H9 (cell line): ENCODE measurements around the gene TRAPPC14. TPM values are rescaled to one million over a fixed set of nuclear protein-coding genes. Genes with fewer than 3 reads are reported as not detected.

Experiments
- DNase-seq: peaks from one replicate; pipeline ENCODE4 v3.0.0-alpha.2; 2017
- H2AFZ ChIP-seq: one replicate; pipeline ENCODE4 v1.6.1; 2013; ENCODE audit warnings: mild to moderate bottlenecking, low read length, control low read depth, moderate library complexity
- H2AK5ac ChIP-seq: 2 replicates; pipeline ENCODE4 v1.6.1; 2013; ENCODE audit warnings: low read length, control low read depth, mixed read lengths; ENCODE audit not compliant: insufficient read length
- H2BK120ac ChIP-seq: one replicate; pipeline ENCODE4 v1.6.1; 2013; ENCODE audit warnings: low read depth, mild to moderate bottlenecking, low read length, control low read depth, inconsistent platforms; ENCODE audit not compliant: poor library complexity, severe bottlenecking
- H2BK12ac ChIP-seq: 2 replicates; pipeline ENCODE4 v1.6.1; 2013; ENCODE audit warnings: low read length, control low read depth, mixed read lengths, low read depth; ENCODE audit not compliant: insufficient read length
- H2BK15ac ChIP-seq: 2 replicates; pipeline ENCODE4 v1.6.1; 2013; ENCODE audit warnings: low read depth, low read length, control low read depth
- H2BK20ac ChIP-seq: one replicate; pipeline ENCODE4 v1.6.1; 2013; ENCODE audit warnings: low read depth, mild to moderate bottlenecking, low read length, control low read depth, inconsistent platforms; ENCODE audit not compliant: poor library complexity, severe bottlenecking
- H2BK5ac ChIP-seq: 2 replicates; pipeline ENCODE4 v1.6.1; 2013; ENCODE audit warnings: low read length, control low read depth, mixed read lengths; ENCODE audit not compliant: insufficient read length
- H3K14ac ChIP-seq: 2 replicates; pipeline ENCODE4 v1.6.1; 2013; ENCODE audit warnings: low read length, control low read depth; ENCODE audit not compliant: insufficient read depth
- H3K18ac ChIP-seq: 2 replicates; pipeline ENCODE4 v1.6.1; 2013; ENCODE audit warnings: low read depth, mild to moderate bottlenecking, mixed read lengths, low read length, control low read depth; ENCODE audit not compliant: insufficient read length
- H3K23ac ChIP-seq: 2 replicates; pipeline ENCODE4 v1.6.1; 2013; ENCODE audit warnings: low read length, control low read depth, mixed read lengths, low read depth; ENCODE audit not compliant: insufficient read length
- H3K23me2 ChIP-seq: 2 replicates; pipeline ENCODE4 v1.6.1; 2013; ENCODE audit warnings: low read depth, mild to moderate bottlenecking, mixed read lengths, low read length, control low read depth; ENCODE audit not compliant: insufficient read length, poor library complexity, severe bottlenecking
- H3K27ac ChIP-seq: 2 replicates; pipeline ENCODE4 v1.5.1; 2013; ENCODE audit warnings: low read length, control low read depth, mixed read lengths, low read depth; ENCODE audit not compliant: insufficient read length
- H3K27me3 ChIP-seq: 2 replicates; pipeline ENCODE4 v1.6.1; 2013; ENCODE audit warnings: low read length, control low read depth, inconsistent platforms; ENCODE audit not compliant: insufficient read depth
- H3K4ac ChIP-seq: 2 replicates; pipeline ENCODE4 v1.6.1; 2013; ENCODE audit warnings: low read depth, mild to moderate bottlenecking, control low read depth, inconsistent platforms, low read length, moderate library complexity
- H3K4me1 ChIP-seq: 2 replicates; pipeline ENCODE4 v1.6.1; 2013; ENCODE audit warnings: low read length, control low read depth, inconsistent platforms; ENCODE audit not compliant: insufficient read depth
- H3K4me2 ChIP-seq: 2 replicates; pipeline ENCODE4 v1.6.1; 2013; ENCODE audit warnings: low read length, control low read depth, mixed read lengths; ENCODE audit not compliant: insufficient read length, insufficient read depth
- H3K56ac ChIP-seq: 2 replicates; pipeline ENCODE4 v1.6.1; 2013; ENCODE audit warnings: low read depth, mild to moderate bottlenecking, mixed read lengths, low read length, control low read depth; ENCODE audit not compliant: insufficient read length
- H3K79me1 ChIP-seq: 2 replicates; pipeline ENCODE4 v1.6.1; 2013; ENCODE audit warnings: low read depth, mild to moderate bottlenecking, moderate library complexity, low read length, control low read depth, inconsistent platforms; ENCODE audit not compliant: insufficient read depth, poor library complexity, severe bottlenecking
- H3K79me2 ChIP-seq: 2 replicates; pipeline ENCODE4 v1.6.1; 2013; ENCODE audit warnings: low read length, control low read depth, inconsistent platforms; ENCODE audit not compliant: insufficient read depth
- H3K9ac ChIP-seq: 2 replicates; pipeline ENCODE4 v1.6.1; 2013; ENCODE audit warnings: low read length, control low read depth, mixed read lengths; ENCODE audit not compliant: insufficient read length; ENCODE audit errors: extremely low read depth
- H3K9me3 ChIP-seq: one replicate; pipeline ENCODE4 v1.6.1; 2013; ENCODE audit warnings: low read depth, low read length, inconsistent platforms; ENCODE audit not compliant: control insufficient read depth
- H3T11ph ChIP-seq: one replicate; pipeline ENCODE4 v1.6.1; 2013; ENCODE audit warnings: mild to moderate bottlenecking, low read length, control low read depth, inconsistent platforms
- H4K20me1 ChIP-seq: one replicate; pipeline ENCODE4 v1.6.1; 2013; ENCODE audit not compliant: control insufficient read depth, insufficient read length, insufficient read depth
- H4K5ac ChIP-seq: 2 replicates; pipeline ENCODE4 v1.6.1; 2013; ENCODE audit warnings: low read depth, mild to moderate bottlenecking, mixed read lengths, low read length, control low read depth; ENCODE audit not compliant: insufficient read length
- H4K8ac ChIP-seq: replicated peaks from 2 replicates; pipeline ENCODE4 v1.6.1; 2013; ENCODE audit warnings: low read length, control low read depth, mixed read lengths, low read depth; ENCODE audit not compliant: insufficient read length
- H4K91ac ChIP-seq: 2 replicates; pipeline ENCODE4 v1.6.1; 2013; ENCODE audit warnings: low read depth, mild to moderate bottlenecking, moderate library complexity, mixed read lengths, low read length, control low read depth; ENCODE audit not compliant: insufficient read length
- H3K27ac Mint-ChIP-seq, 3 experiments: 2 replicates in 2 of 3; 3 replicates in 1 of 3; pipeline ENCODE4 v1.8.0; 2020 to 2021; ENCODE audit warnings: mixed read lengths in 3 of 3, mild to moderate bottlenecking in 1 of 3, moderate library complexity in 1 of 3
- H3K27me3 Mint-ChIP-seq: 2 replicates; pipeline ENCODE4 v1.8.0; 2021; ENCODE audit warnings: low read depth, mild to moderate bottlenecking, moderate library complexity, mixed read lengths
- H3K36me3 Mint-ChIP-seq, 3 experiments: 2 replicates in 2 of 3; 3 replicates in 1 of 3; pipeline ENCODE4 v1.8.0; 2020 to 2021; ENCODE audit warnings: low read depth in 3 of 3, mixed read lengths in 3 of 3; ENCODE audit not compliant: insufficient read depth in 1 of 3
- H3K4me1 Mint-ChIP-seq, 2 experiments: 2 replicates each; pipeline ENCODE4 v1.8.0; 2020; ENCODE audit warnings: mixed read lengths in 2 of 2
- H3K4me3 Mint-ChIP-seq, 2 experiments: 2 replicates in 1 of 2; 3 replicates in 1 of 2; pipeline ENCODE4 v1.8.0; 2020 to 2021; ENCODE audit warnings: mild to moderate bottlenecking in 2 of 2, mixed read lengths in 2 of 2, moderate library complexity in 1 of 2
- H3K9me3 Mint-ChIP-seq, 2 experiments: 2 replicates in 1 of 2; 3 replicates in 1 of 2; pipeline ENCODE4 v1.8.0; 2020; ENCODE audit warnings: mild to moderate bottlenecking in 2 of 2, mixed read lengths in 2 of 2, moderate library complexity in 1 of 2
- WGBS: extraction: QIAGEN DNeasy Blood & Tissue Kit; methylation state at CpG from one replicate; pipeline ENCODE4 v1.1.7; 2013; ENCODE audit warnings: missing lambda C conversion rate, low lambda C conversion rate, mixed read lengths; ENCODE audit not compliant: insufficient read length; ENCODE audit errors: extremely low coverage; 5-methylcytosine and 5-hydroxymethylcytosine counted together
- total RNA-seq: library from RNA; stranded (reverse); gene quantifications from 2 replicates; pipeline ENCODE4 v1.2.1, GENCODE V29; 2021
- TF ChIP-seq, protein P1 (sequence below): fragments of 200-600 bp; sonication (generic); conservative IDR thresholded peaks from 3 replicates; pipeline ENCODE4 v1.8.0; 2021; ENCODE audit warnings: antibody characterized with exemption, mild to moderate bottlenecking

TRAPPC14 gene
- total RNA-seq, 1 experiment from 2014 or later: 32.8 TPM

DNA sequence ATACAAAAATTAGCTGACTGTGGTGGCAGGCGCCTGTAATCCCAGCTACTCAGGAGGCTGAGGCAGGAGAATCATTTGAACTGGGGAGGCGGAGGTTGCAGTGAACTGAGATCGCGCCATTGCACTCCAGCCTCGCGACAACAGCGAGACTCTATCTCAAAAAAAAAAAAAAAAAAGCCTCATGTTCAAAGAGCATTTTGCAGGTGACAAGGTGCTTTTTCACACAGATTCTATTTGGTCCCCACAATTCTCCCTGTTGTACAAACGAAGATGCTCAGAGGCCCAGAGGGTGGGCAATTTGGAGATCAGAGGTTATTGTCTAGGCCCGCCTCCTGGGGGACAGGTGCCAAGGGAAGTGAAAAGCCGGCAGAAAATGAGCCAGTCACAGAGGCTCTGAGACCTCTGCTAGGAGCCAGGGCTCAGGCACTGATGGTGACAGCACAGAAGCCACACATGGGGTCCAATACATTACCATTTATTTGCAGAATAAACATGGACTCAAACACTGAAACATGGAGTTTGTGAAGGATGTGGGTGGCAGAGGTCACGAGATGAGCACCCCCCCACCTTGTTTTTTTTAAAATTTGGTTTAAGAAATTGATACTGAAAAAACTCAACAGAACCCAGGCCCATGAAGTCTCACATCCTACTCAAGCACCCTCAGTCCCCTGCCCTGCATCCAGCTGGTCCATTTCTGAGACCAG lies 10.8 kb upstream of the TRAPPC14 start:
- H3K79me2 ChIP-seq: no peaks in the 10 kb centered on the region
- H3K4me1 ChIP-seq: peaks cover 10% of the 10 kb centered on the region
- no peaks in the 10 kb centered on the region for H3K79me1 ChIP-seq
- no peak overlapping the region for H2BK5ac ChIP-seq
- no peak overlapping the region for H3K23ac ChIP-seq
- H3K27ac Mint-ChIP-seq: peak overlapping the region in 1 of 3 experiments; percentile 86; a peak in 1 of 7 replicates
- H4K8ac ChIP-seq: no peak overlapping the region
- no peak overlapping the region for H2BK120ac ChIP-seq
- no CpG with 5 or more reads among the region's 11 CpGs for WGBS
- H2AK5ac ChIP-seq: no peak overlapping the region
- peaks cover 12 to 24% (median 16%) of the 10 kb centered on the region in 3 experiments for H3K36me3 Mint-ChIP-seq
- peaks cover 11% of the 10 kb centered on the region for H3K23me2 ChIP-seq
- DNase-seq: no peak
- no peak overlapping the region for H3T11ph ChIP-seq
- no peak overlapping the region for H2AFZ ChIP-seq
- H2BK20ac ChIP-seq: no peak overlapping the region
- H3K56ac ChIP-seq: no peak overlapping the region
- TF ChIP-seq, protein P1, sequence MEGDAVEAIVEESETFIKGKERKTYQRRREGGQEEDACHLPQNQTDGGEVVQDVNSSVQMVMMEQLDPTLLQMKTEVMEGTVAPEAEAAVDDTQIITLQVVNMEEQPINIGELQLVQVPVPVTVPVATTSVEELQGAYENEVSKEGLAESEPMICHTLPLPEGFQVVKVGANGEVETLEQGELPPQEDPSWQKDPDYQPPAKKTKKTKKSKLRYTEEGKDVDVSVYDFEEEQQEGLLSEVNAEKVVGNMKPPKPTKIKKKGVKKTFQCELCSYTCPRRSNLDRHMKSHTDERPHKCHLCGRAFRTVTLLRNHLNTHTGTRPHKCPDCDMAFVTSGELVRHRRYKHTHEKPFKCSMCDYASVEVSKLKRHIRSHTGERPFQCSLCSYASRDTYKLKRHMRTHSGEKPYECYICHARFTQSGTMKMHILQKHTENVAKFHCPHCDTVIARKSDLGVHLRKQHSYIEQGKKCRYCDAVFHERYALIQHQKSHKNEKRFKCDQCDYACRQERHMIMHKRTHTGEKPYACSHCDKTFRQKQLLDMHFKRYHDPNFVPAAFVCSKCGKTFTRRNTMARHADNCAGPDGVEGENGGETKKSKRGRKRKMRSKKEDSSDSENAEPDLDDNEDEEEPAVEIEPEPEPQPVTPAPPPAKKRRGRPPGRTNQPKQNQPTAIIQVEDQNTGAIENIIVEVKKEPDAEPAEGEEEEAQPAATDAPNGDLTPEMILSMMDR: no peak; the same call in 2 of the 3 replicates
- H4K91ac ChIP-seq: no peak overlapping the region
- H3K9me3 Mint-ChIP-seq: no peaks in the 10 kb centered on the region; a peak in 1 of 5 replicates
- no peak overlapping the region for H2BK15ac ChIP-seq
- no peak overlapping the region for H3K4ac ChIP-seq
- H3K9ac ChIP-seq: no peak overlapping the region
- H3K9me3 ChIP-seq: no peaks in the 10 kb centered on the region
- peak overlapping the region; percentile 65 for H3K4me2 ChIP-seq
- H3K27me3 ChIP-seq: no peaks in the 10 kb centered on the region; the same call in 1 of the 2 replicates
- no peaks in the 10 kb centered on the region for H4K20me1 ChIP-seq
- H3K4me1 Mint-ChIP-seq: peaks cover 42 to 53% of the 10 kb centered on the region in 2 experiments
- no peak overlapping the region for H3K27ac ChIP-seq
- H3K14ac ChIP-seq: no peak overlapping the region
- H2BK12ac ChIP-seq: no peak overlapping the region
- no peak overlapping the region for H4K5ac ChIP-seq
- peaks cover 32% of the 10 kb centered on the region for H3K27me3 Mint-ChIP-seq
- no peak overlapping the region for H3K18ac ChIP-seq
- H3K4me3 Mint-ChIP-seq: peak overlapping the region; percentile 74 to 82
